Measurements from ENCODE around the gene UBA1.

UBA1 gene

DNA sequence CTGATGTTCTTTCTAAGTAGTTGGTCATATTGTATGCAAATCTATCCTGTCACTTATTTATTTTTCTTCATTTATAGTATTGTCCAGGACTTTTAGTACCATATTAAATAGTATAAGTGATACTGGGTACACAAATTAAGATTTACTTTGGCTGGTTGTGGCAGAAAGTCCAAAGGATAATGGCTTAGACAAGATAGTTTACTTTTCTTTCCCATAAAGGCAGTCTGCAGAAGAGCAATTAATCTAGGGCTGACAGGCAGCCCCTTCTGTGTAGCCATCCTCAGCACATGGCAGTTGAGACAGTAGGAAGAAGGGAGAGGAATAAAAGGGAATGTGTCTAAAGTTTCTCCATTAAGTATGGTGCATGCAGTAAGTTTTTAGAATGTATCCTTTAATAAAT, 42.2 kb upstream of the UBA1 start:
- Histone ChIP-seq H3K27ac (no peak overlapping the region), H3K4me2 (peak overlapping the region; percentile 17; the same call in 1 of the 2 replicates), H3K36me3 (peaks cover 74% of the 10 kb centered on the region), H3K4me1 (peaks cover 18% of the 10 kb centered on the region), H3K27me3 (0 out of 2 replicates have a peak, but pooled peaks cover 4% of the 10 kb centered on the region), H4K20me1 (peaks cover 82% of the 10 kb centered on the region), H3K4me3 (no peak overlapping the region), H3K9me3 (peaks cover 27% of the 10 kb centered on the region), H3K9ac (no peak overlapping the region)
- no peak for TF ChIP-seq Cebpa-rat (IDR thresholded peaks at IDR 0.05)

- H3K4me1 ChIP-seq, result peaks cover 2% of the 10 kb centered on the region
- no peak for TF ChIP-seq Cebpa-rat (IDR thresholded peaks at IDR 0.05)
- peaks cover 93% of the 10 kb centered on the region for H4K20me1 ChIP-seq
- H3K27ac ChIP-seq, result no peak overlapping the region
- no peak overlapping the region for H3K9ac ChIP-seq
- H3K9me3 ChIP-seq, result peaks cover 31% of the 10 kb centered on the region
- no peaks in the 10 kb centered on the region for H3K27me3 ChIP-seq
- no peak overlapping the region for H3K4me3 ChIP-seq
- no peak overlapping the region for H3K4me2 ChIP-seq
- H3K36me3 ChIP-seq, result peaks cover 81% of the 10 kb centered on the region
Observed at GRCh38 chrX:47156611-47157520, 36.8 kb upstream of the UBA1 start.

DNA sequence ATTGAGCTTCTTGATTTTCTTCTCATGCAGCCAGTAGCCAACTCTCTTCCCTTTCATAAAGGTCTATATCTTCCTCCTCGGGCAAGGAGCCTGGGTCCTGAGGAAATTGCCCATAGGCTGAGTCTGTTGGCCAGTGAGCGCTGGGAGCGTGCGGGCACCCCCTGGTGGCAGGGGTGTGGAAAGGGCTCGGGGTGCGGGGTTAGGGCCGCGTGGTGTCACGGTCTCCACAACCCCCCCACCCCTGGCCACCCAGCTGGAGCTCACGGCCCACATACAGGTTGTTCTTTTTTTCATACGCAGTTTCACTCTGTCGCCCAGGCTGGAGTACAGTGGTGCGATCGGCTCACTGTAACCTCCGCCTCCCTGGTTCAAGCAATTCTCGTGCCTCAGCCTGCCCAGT, 35.5 kb upstream of the UBA1 start:
- Histone ChIP-seq H3K9ac (no peak overlapping the region), H3K36me3 (peaks cover 82% of the 10 kb centered on the region)
- TF ChIP-seq Cebpa-rat (IDR thresholded peaks at IDR 0.05), result no peak

DNA sequence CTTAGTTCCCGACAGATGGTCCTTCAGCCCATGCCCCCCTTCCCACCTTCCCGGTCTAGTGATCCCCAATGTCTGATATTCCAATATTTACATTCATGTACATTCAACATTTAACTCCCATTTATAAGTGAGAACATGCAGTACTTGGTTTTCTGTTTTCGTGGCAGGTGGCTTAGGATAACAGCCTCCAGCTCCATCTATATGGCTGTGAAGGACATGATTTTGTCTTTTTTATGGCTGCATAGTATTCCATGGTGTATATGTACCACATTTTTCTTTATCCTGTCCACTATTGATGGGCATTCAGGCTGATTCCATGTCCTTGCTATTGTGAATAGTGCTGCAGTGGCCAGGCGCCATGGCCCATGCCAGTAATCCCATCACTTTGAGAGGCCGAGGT, 34.8 kb upstream of the UBA1 start:
- Histone ChIP-seq H3K27ac (no peak overlapping the region), H4K20me1 (peaks cover 76% of the 10 kb centered on the region), H3K9me3 (peaks cover 31% of the 10 kb centered on the region), H3K4me1 (no peaks in the 10 kb centered on the region), H3K9ac (no peak overlapping the region), H3K4me3 (no peak overlapping the region), H3K4me2 (no peak overlapping the region), H3K27me3 (no peaks in the 10 kb centered on the region), H3K36me3 (peaks cover 79% of the 10 kb centered on the region)
- no peak for TF ChIP-seq Cebpa-rat (IDR thresholded peaks at IDR 0.05)

More for the DNA sequence above, 35.5 kb upstream of the UBA1 start:
- H3K27me3 ChIP-seq, result no peaks in the 10 kb centered on the region
- peaks cover 81% of the 10 kb centered on the region for H4K20me1 ChIP-seq
- H3K4me3 ChIP-seq, result no peak overlapping the region
- H3K4me2 ChIP-seq, result no peak overlapping the region
- H3K27ac ChIP-seq, result no peak overlapping the region
- peaks cover 31% of the 10 kb centered on the region for H3K9me3 ChIP-seq
- no peaks in the 10 kb centered on the region for H3K4me1 ChIP-seq

- Histone ChIP-seq H3K4me1 (no peaks in the 10 kb centered on the region), H4K20me1 (peaks cover 71% of the 10 kb centered on the region), H3K4me2 (no peak overlapping the region), H3K27me3 (no peaks in the 10 kb centered on the region), H3K9me3 (peaks cover 37% of the 10 kb centered on the region), H3K27ac (no peak overlapping the region), H3K36me3 (peaks cover 71% of the 10 kb centered on the region), H3K9ac (no peak overlapping the region), H3K4me3 (no peak overlapping the region)
- TF ChIP-seq Cebpa-rat (IDR thresholded peaks at IDR 0.05), result no peak
Observed at GRCh38 chrX:47160781-47161180, 32.8 kb upstream of the UBA1 start.

GRCh38 chrX:47162927-47163583, 30.6 kb upstream of the UBA1 start:
- Histone ChIP-seq H3K27me3 (no peaks in the 10 kb centered on the region), H3K9ac (no peak overlapping the region), H3K4me1 (no peaks in the 10 kb centered on the region), H3K9me3 (peaks cover 21% of the 10 kb centered on the region), H4K20me1 (peaks cover 69% of the 10 kb centered on the region), H3K27ac (no peak overlapping the region), H3K4me3 (no peak overlapping the region), H3K4me2 (no peak overlapping the region), H3K36me3 (peaks cover 49% of the 10 kb centered on the region)
- TF ChIP-seq Cebpa-rat (IDR thresholded peaks at IDR 0.05), result no peak

GRCh38 chrX:47164420-47164819, 29.2 kb upstream of the UBA1 start:
- H4K20me1 ChIP-seq, result peaks cover 69% of the 10 kb centered on the region
- peaks cover 49% of the 10 kb centered on the region for H3K36me3 ChIP-seq
- H3K27me3 ChIP-seq, result no peaks in the 10 kb centered on the region
- H3K4me2 ChIP-seq, result no peak overlapping the region
- no peak overlapping the region for H3K4me3 ChIP-seq
- TF ChIP-seq Cebpa-rat (IDR thresholded peaks at IDR 0.05), result no peak
- peaks cover 15% of the 10 kb centered on the region for H3K9me3 ChIP-seq
- no peaks in the 10 kb centered on the region for H3K4me1 ChIP-seq
- H3K9ac ChIP-seq, result no peak overlapping the region
- no peak overlapping the region for H3K27ac ChIP-seq

- no peak overlapping the region for H3K4me2 ChIP-seq
- peaks cover 15% of the 10 kb centered on the region for H3K9me3 ChIP-seq
- H3K27me3 ChIP-seq, result peaks cover 12% of the 10 kb centered on the region; the same call in 1 of the 2 replicates
- TF ChIP-seq Cebpa-rat (IDR thresholded peaks at IDR 0.05), result no peak
- H3K9ac ChIP-seq, result no peak overlapping the region
- H3K4me1 ChIP-seq, result no peaks in the 10 kb centered on the region
- no peak overlapping the region for H3K27ac ChIP-seq
- H3K36me3 ChIP-seq, result peaks cover 59% of the 10 kb centered on the region
- H4K20me1 ChIP-seq, result peaks cover 69% of the 10 kb centered on the region
- H3K4me3 ChIP-seq, result no peak overlapping the region
Observed at GRCh38 chrX:47166126-47166525, 27.5 kb upstream of the UBA1 start.

- no peak overlapping the region for H3K9ac ChIP-seq
- peaks cover 65% of the 10 kb centered on the region for H3K36me3 ChIP-seq
- H3K9me3 ChIP-seq, result peaks cover 10% of the 10 kb centered on the region
- peaks cover 83% of the 10 kb centered on the region for H4K20me1 ChIP-seq
- no peaks in the 10 kb centered on the region for H3K4me1 ChIP-seq
- H3K4me2 ChIP-seq, result no peak overlapping the region
- H3K27me3 ChIP-seq, result peaks cover 27% of the 10 kb centered on the region; the same call in 1 of the 2 replicates
- H3K4me3 ChIP-seq, result no peak overlapping the region
- TF ChIP-seq Cebpa-rat (IDR thresholded peaks at IDR 0.05), result no peak
- no peak overlapping the region for H3K27ac ChIP-seq
Observed at GRCh38 chrX:47168495-47169073, 25.0 kb upstream of the UBA1 start.

- Histone ChIP-seq H3K4me2 (no peak overlapping the region), H3K36me3 (peaks cover 65% of the 10 kb centered on the region)
Observed at GRCh38 chrX:47169273-47169672, 24.4 kb upstream of the UBA1 start.

More at GRCh38 chrX:47169273-47169672, 24.4 kb upstream of the UBA1 start:
- no peak for TF ChIP-seq Cebpa-rat (IDR thresholded peaks at IDR 0.05)
- H3K27ac ChIP-seq, result no peak overlapping the region
- no peak overlapping the region for H3K9ac ChIP-seq
- peaks cover 6% of the 10 kb centered on the region for H3K9me3 ChIP-seq
- no peak overlapping the region for H3K4me3 ChIP-seq
- H4K20me1 ChIP-seq, result peaks cover 82% of the 10 kb centered on the region
- no peaks in the 10 kb centered on the region for H3K4me1 ChIP-seq
- peaks cover 31% of the 10 kb centered on the region; the same call in 1 of the 2 replicates for H3K27me3 ChIP-seq
